GM19193 (cell line): ENCODE data around the gene LILRA5.

ENCODE experiments used
- POLR2A ChIP-seq: IDR thresholded peaks from 4 replicates; pipeline ENCODE4 v1.6.1; 2011; ENCODE audit not compliant: insufficient read depth, insufficient read length; ENCODE audit errors: extremely low read depth

LILRA5 gene

DNA sequence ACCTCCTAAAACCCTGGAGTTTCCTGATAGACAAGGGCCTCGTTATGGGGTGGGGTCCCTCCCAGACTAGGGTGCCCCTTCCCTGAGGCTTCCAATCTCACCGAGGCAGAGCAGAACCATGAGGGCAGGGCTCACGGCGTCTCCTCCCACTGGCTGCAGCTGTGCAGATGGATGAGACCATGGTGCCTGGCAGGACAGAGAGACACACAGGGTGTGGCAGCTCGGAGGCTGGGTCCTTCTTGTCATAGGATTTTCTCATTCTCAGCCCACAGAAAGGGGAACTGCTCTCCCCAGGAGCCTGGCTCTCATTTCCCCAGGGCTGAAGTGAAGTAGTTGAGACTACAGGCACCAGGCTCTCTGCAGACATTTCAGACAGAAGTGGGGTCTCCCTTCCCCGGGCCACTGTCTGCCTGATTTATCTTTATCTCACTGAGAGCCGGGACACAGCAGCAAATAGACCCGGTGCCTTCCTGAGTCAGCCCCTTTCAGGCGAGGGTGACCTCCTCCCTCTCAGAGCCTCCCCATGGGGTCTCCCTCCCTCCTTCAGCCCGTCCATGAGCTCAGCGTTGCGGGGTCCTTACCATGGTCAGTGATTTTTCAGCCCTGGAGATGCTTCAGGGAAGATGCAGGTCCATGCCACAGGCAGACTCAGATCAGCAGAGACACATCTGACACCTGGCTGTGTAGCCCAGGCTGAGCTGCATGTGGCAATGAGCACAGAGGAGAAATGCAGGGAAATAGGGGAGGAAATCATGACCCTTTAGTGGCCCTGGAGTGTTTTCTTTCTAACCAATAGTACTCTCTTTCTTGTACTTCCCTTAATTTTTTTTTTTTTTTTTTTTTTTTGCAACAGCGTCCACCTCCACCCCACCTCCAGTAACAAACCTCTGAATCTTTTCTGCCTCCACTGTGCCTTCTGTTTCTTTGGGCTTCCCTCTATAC, at the start of gene LILRA5:
Gene LILRA5 (minus strand): TSS at position 731 of the 942 bp plus-strand sequence. CDS start 147 bp downstream, at position 584.
- TF ChIP-seq POLR2A: no peak

DNA sequence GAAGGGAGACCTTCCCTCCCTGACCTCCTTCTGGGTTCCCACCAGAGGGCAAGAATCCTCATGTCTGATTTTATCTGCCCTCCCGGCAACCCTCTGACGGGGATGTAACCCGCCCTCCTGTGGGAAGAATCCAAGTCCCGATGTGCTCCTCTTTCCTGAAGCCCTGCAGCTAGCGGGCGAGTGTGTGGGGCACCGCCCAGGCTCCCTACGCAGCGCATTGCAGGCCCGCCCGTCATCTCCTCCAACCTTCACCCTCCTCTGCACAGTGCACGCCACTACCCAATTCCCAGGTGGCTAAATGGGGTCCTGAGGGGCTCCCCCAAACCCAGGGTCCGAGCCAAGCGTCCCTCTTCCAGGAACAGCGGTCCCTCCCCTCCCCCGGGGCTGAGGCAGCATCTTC, 44.4 kb upstream of the LILRA5 start:
- no peak for TF ChIP-seq POLR2A

DNA sequence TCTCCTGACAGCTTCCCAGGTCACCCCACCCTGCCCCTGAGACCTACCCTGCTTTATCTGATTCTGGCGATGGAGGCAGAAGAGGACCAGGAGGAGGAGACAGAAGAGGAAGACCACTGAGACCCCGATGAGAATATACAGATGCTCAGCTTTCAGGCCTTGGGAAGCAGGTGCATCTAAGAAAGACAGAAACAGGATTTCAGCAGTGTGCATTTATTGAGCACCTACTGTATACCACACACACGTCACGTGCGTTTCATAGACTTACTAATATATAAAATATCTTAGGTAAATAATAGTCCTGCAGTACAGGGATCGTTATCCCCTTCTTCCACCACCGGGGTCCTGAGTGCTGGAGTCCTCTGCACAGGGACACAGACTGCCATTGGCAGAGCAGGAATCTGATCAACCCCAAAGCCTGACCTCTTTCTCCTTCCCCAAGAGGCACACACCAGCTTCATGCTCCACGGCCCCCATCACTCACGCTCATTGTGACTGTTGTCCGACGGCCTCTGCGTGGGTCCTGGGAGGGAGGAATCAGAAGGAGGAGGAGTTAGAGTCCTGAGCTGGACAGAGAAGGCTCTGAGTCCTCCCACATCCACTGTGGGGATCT, 43.6 kb upstream of the LILRA5 start:
- no peak for TF ChIP-seq POLR2A

DNA sequence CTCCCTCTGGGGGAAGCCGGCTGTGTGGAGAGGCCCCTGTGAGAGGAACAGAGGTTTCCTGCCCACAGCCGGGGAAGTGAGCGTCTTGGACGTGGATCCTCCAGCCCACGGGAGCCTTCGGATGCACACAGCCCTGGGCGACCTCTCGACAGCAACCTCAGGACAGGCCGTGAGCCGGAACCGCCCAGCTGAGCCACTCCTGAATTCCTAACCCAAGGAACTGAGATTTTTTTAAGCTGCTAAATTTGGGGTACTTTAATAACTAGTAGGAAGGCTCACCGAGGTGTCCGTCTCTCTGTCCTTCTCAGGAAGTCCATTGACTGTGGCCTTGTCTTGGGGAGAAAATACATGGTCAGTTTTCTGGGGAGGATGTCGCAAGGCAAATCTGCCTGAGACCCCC, 42.7 kb upstream of the LILRA5 start:
- no peak for TF ChIP-seq POLR2A

DNA sequence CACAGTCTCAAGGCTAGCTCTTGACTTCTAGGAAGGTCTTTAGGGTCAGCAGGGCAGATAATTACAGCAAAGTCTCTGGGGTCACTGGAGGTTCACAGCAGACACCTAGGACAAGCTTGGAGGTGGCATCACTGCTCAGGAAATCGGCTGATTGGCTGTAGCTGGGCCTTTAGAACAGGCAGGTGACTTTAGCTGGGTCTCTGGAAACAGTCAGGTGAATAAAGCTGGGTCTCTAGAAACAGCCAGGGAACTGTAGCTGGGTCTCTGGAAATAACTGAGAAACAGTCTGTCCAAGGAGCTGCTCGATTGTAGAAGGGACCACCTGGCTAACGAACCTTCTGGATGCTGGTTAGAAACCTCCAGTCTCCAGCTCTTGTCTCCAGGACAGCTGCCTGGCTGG, 41.8 kb upstream of the LILRA5 start:
- no peak for TF ChIP-seq POLR2A

DNA sequence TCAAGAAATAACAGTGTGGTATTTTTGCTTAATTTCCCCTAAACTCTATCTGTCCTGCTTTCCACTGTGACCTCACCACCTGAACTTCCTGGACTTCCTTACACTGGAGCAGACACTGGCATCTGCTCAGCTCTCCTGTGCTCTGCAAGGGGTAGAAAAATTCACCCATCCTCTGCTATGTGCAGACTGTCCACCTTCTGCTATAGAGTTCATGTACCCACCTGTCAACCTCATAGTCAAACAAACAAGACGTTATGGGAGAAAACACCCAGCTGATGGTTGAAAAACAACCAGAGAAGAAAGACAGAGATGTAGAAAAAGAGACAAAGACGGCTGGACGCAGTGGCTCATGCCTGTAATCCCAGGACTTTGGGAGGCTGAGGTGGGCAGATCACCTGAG, 39.6 kb upstream of the LILRA5 start:
- no peak for TF ChIP-seq POLR2A

DNA sequence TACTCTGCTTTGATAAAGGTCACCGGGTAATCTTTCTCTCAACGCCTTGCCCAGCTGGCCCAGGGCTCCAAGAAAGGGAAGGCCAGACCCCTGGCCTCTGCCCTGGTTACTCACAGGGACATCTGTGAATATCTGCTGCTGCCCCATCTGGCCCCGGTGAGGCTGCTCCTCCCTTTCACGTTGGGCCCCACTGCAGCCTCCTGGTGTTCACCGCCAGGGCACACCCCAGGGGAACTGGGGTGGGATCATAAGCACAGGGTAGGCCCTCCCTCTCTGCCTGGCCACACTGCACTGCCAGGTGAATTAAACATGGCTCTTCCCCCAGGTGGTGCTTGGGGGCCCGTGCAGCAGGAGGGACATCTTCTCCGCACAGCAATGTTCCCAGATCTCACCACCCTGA, 39.1 kb upstream of the LILRA5 start:
- TF ChIP-seq POLR2A: no peak

DNA sequence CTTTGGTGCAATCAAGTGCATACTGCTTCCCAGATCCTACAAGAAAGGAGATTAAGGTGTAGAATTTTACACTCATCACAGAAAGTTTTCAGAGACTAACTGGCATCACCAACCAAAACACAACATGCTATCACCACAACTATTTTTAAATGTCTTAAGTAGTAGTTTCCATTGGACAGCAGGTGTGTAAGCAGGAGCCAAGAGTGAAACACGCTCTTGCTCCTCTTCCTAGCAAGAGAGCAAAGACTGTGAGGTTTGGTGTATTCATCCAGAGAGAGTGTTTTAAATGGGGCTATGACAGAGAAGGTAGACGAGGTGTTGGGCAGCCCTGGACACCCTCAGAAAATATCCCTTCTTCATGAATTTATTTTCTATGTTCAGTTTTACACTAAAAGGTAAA, 38.5 kb upstream of the LILRA5 start:
- no peak for TF ChIP-seq POLR2A

DNA sequence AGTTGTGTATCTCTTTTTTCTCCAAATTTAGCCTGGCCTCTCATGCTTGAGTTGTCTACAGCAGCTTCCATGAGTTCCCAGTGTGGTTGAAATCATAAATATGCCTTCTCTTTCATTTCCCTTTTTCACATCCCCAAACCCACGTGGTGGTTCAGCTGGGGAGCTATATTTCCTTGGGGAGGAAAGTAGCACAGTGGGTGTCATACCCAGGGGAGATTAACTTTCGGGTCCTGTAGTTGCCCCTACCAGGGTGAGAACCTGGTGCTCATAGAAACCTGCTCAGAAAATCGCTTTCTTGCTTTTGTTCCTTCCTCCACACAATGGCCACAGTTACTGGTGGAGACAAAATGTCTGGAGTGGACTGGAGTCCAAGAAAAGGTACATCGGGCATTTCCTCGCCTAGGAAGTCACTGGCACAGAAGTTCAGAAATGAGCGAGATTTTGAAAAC, 33.0 kb upstream of the LILRA5 start:
- no peak for TF ChIP-seq POLR2A

DNA sequence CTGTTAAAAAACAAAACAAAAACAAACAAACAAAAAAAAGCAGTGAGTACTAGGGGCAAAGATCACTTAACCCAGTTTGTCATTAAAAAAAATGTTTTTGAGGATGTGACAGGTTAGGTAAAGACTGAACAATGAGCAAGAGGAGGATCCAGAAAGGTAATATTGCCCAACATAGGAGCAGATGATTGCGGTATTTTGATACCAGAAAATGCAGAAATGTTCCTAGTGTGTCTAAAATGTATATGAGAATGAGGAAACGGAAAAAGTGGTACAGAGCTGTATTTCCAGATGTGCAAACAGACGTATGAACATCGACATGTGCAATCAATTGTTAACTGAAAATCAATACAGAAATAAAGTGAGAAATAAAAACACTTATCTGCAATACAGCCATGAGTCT, 30.9 kb upstream of the LILRA5 start:
- no peak for TF ChIP-seq POLR2A

DNA sequence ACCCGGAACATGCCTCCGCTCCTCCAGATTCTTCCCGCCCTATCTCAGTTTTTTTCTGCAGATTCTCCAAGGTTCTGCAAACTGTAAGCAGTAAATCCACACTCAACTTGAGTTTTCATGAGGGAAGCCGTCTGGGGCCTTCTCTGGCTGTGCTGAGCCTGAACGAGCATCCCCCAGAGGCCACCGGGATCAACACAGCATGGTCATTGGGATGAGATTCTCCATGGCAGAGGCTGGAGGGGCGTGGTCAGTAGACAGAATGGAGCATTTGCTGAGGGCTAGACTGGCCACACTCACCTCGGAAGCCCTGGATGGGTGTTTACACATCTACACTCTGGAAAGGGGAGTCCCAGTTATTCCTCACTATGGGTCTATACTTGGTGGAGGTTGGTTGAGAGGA, 28.3 kb upstream of the LILRA5 start:
- TF ChIP-seq POLR2A: no peak

DNA sequence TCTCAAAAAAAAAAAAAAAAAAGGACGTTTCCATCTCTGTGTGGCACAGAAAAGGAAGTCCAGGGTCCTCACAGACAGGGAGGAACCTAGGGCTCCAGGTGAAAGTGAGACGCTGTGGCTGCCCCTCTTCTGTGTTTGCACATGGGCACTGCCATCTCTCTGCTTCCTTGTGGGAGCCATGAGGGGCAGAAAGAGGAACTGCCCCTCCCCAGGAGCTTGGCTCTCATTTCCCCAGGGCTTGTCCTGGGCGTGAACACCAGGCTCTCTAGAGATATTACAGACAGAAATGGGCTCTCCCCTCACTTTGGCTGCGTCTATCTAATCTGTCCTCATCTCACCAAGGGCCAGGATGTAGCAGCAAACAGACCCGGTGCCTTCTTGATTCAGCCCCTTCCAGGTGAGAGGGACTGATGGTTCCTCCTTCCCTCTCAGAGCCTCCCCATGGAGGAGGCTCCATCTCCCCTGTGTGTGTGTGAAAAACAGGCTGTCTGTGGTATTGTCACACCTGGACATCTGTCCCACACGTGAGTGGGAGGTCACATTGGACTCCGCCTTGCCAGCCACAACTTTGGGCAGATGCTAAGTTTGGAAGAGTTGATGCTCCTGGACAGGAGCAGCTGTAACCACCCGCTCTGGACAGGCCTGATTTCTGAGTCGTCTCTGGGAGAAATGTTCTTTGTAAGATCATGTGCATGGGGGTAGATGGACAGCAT, 26.8 kb upstream of the LILRA5 start:
- no peak for TF ChIP-seq POLR2A

DNA sequence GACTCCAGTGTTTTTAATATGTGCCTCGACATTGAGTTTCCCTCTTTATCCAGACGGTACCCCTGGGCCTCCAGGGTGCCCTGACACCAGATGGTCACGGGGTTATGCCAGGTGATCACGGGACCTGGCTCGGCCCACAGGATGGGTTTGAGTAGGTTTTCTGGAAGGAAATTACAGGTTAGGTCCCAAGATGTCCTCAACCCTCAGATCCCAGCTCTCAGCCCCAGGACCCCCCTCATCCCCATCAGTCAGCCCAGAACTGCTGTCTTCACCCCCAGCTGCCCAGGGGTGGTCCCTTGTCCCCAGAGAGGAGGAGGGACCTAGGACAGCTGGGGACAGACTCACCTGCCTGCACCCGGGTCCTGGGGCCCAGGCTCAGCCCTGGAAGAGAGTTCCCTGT, 25.6 kb upstream of the LILRA5 start:
- no peak for TF ChIP-seq POLR2A

DNA sequence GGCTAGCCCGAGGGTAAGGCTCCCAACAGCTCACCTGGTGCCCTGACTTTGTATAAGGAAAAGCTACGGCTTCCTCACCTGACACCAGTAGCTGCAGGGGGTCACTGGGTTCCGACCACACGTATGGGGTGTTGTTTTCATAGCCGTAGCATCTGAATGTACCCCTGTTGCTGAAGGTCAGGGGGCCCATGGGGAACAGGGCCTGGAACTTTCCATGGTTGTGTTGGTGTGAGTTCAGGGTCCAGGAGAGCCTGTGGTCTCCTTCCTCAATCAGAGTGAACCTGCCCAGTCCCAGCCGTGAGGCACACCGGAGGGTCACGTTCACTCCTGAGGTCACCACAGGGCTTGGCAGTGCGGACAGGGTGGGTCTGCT, 24.9 kb upstream of the LILRA5 start:
- no peak for TF ChIP-seq POLR2A
